ENCODE measurements around the gene IQCE.
A peak's percentile ranks its signal among the peaks of the same experiment; 100 is the strongest.

The IQCE gene

GRCh38 chr7:2640846-2641316, 82.1 kb downstream of the IQCE start:
- H3K27ac ChIP-seq (ENCODE audit: low read length), result no peak overlapping the region
- no peaks in the 10 kb centered on the region for H3K4me1 ChIP-seq (ENCODE audit: low read length)
- no peaks in the 10 kb centered on the region for H3K79me2 ChIP-seq (ENCODE audit: low read length)
- H3F3A ChIP-seq (ENCODE audit: insufficient read depth, low read length), result no peaks in the 10 kb centered on the region
- H3K9me2 ChIP-seq (replicated peaks; ENCODE audit: insufficient read depth, low read length), result no peaks in the 10 kb centered on the region
- H3K9ac ChIP-seq (ENCODE audit: low read length), result no peak overlapping the region
- H4K20me1 ChIP-seq (ENCODE audit: insufficient read depth, low read length), result no peaks in the 10 kb centered on the region
- no peaks in the 10 kb centered on the region for H3K9me3 ChIP-seq (replicated peaks; ENCODE audit: insufficient read depth, low read length)
- peaks cover 84% of the 10 kb centered on the region for H3K27me3 ChIP-seq (replicated peaks; ENCODE audit: insufficient read depth, low read length)
- no peak overlapping the region for H2AFZ ChIP-seq (ENCODE audit: low read length)
- no peaks in the 10 kb centered on the region for H3K36me3 ChIP-seq (replicated peaks; ENCODE audit: insufficient read depth, low read length)
- no peak overlapping the region for H3K4me2 ChIP-seq (ENCODE audit: low read depth, low read length)
- DNase-seq, result no peak
- no peak for TF ChIP-seq EZH2phosphoT487 (IDR thresholded peaks at IDR 0.05; ENCODE audit: low read length)
- no peak for TF ChIP-seq EZH2 (optimal IDR thresholded peaks at IDR 0.05; ENCODE audit: low read depth, low read length)
- TF ChIP-seq CTCF (IDR thresholded peaks at IDR 0.05; ENCODE audit: low read length), result no peak
- no peak overlapping the region for H3K4me3 ChIP-seq (ENCODE audit: low read length)

GRCh38 chr7:2641406-2642393, 82.9 kb downstream of the IQCE start:
- H3K27me3 ChIP-seq (replicated peaks; ENCODE audit: insufficient read depth, low read length), result peaks cover 75% of the 10 kb centered on the region
- no peak overlapping the region for H2AFZ ChIP-seq (ENCODE audit: low read length)
- no peak overlapping the region for H3K4me3 ChIP-seq (ENCODE audit: low read length)
- no peaks in the 10 kb centered on the region for H3K9me2 ChIP-seq (replicated peaks; ENCODE audit: insufficient read depth, low read length)
- no peak overlapping the region for H3K27ac ChIP-seq (ENCODE audit: low read length)
- no peaks in the 10 kb centered on the region for H3K36me3 ChIP-seq (replicated peaks; ENCODE audit: insufficient read depth, low read length)
- DNase-seq, result no peak
- no peaks in the 10 kb centered on the region for H4K20me1 ChIP-seq (ENCODE audit: insufficient read depth, low read length)
- TF ChIP-seq EZH2phosphoT487 (IDR thresholded peaks at IDR 0.05; ENCODE audit: low read length) (no peak), CTCF (IDR thresholded peaks at IDR 0.05; ENCODE audit: low read length) (no peak), EZH2 (optimal IDR thresholded peaks at IDR 0.05; ENCODE audit: low read depth, low read length) (no peak)
- H3K79me2 ChIP-seq (ENCODE audit: low read length), result no peaks in the 10 kb centered on the region
- H3K9me3 ChIP-seq (replicated peaks; ENCODE audit: insufficient read depth, low read length), result no peaks in the 10 kb centered on the region
- no peaks in the 10 kb centered on the region for H3K4me1 ChIP-seq (ENCODE audit: low read length)
- H3K9ac ChIP-seq (ENCODE audit: low read length), result no peak overlapping the region
- H3K4me2 ChIP-seq (ENCODE audit: low read depth, low read length), result no peak overlapping the region
- H3F3A ChIP-seq (ENCODE audit: insufficient read depth, low read length), result no peaks in the 10 kb centered on the region

- H3F3A ChIP-seq (ENCODE audit: insufficient read depth, low read length), result no peaks in the 10 kb centered on the region
- peaks cover 57% of the 10 kb centered on the region for H3K27me3 ChIP-seq (replicated peaks; ENCODE audit: insufficient read depth, low read length)
- H3K4me2 ChIP-seq (ENCODE audit: low read depth, low read length), result no peak overlapping the region
- H3K36me3 ChIP-seq (replicated peaks; ENCODE audit: insufficient read depth, low read length), result no peaks in the 10 kb centered on the region
- H4K20me1 ChIP-seq (ENCODE audit: insufficient read depth, low read length), result no peaks in the 10 kb centered on the region
- H3K79me2 ChIP-seq (ENCODE audit: low read length), result no peaks in the 10 kb centered on the region
- H3K27ac ChIP-seq (ENCODE audit: low read length), result no peak overlapping the region
- no peak overlapping the region for H3K4me3 ChIP-seq (ENCODE audit: low read length)
- peak; percentile 32 for DNase-seq
- peak; percentile 34 for TF ChIP-seq CTCF (IDR thresholded peaks at IDR 0.05; ENCODE audit: low read length)
- TF ChIP-seq EZH2phosphoT487 (IDR thresholded peaks at IDR 0.05; ENCODE audit: low read length), result no peak
- no peaks in the 10 kb centered on the region for H3K9me3 ChIP-seq (replicated peaks; ENCODE audit: insufficient read depth, low read length)
- H2AFZ ChIP-seq (ENCODE audit: low read length), result no peak overlapping the region
- H3K9me2 ChIP-seq (replicated peaks; ENCODE audit: insufficient read depth, low read length), result no peaks in the 10 kb centered on the region
- no peaks in the 10 kb centered on the region for H3K4me1 ChIP-seq (ENCODE audit: low read length)
- no peak overlapping the region for H3K9ac ChIP-seq (ENCODE audit: low read length)
Observed at GRCh38 chr7:2643386-2644219, 84.8 kb downstream of the IQCE start.

Measured in MM.1S (cell line).